ENCODE measurements around the gene ZNHIT1.

DNA sequence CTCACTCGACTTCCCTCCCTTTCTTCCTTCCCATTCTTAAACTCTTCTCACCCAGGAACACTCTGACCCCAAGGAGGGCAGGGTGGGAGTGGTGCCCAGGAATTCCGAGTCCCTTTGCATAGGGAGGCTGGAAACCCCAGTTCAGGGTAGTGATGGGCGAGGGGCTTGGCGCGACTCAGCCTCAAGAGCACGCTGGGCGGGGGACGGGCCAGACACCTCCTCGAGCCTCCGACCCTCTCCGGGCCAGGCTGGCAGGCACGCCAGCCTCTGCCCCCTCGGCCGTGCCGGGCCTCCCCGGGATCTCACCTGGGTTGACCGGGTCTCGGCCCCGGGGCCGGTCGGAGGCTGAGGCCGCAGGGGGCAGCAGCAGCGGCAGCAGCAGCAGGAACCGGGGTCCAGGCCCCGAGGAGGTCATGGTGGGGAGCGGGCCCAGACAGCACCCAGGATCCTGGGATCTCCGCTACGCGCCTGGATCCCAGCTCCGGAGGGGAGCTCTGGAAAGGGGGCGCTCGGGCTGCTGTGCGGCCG lies 1.0 kb upstream of the ZNHIT1 start:
- TF ChIP-seq, protein P1, sequence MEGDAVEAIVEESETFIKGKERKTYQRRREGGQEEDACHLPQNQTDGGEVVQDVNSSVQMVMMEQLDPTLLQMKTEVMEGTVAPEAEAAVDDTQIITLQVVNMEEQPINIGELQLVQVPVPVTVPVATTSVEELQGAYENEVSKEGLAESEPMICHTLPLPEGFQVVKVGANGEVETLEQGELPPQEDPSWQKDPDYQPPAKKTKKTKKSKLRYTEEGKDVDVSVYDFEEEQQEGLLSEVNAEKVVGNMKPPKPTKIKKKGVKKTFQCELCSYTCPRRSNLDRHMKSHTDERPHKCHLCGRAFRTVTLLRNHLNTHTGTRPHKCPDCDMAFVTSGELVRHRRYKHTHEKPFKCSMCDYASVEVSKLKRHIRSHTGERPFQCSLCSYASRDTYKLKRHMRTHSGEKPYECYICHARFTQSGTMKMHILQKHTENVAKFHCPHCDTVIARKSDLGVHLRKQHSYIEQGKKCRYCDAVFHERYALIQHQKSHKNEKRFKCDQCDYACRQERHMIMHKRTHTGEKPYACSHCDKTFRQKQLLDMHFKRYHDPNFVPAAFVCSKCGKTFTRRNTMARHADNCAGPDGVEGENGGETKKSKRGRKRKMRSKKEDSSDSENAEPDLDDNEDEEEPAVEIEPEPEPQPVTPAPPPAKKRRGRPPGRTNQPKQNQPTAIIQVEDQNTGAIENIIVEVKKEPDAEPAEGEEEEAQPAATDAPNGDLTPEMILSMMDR (IDR thresholded peaks at IDR 0.05): peak; percentile 37
- no peak for TF ChIP-seq TAF1 (IDR thresholded peaks at IDR 0.05; ENCODE audit: borderline replicate concordance, low read depth, low read length)
- no peak for TF ChIP-seq RXRA (IDR thresholded peaks at IDR 0.05; ENCODE audit: borderline replicate concordance, low read depth)
- TF ChIP-seq, protein P2, sequence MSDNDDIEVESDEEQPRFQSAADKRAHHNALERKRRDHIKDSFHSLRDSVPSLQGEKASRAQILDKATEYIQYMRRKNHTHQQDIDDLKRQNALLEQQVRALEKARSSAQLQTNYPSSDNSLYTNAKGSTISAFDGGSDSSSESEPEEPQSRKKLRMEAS (IDR thresholded peaks at IDR 0.05; ENCODE audit: low read depth): no peak
- TF ChIP-seq POLR2AphosphoS5 (IDR thresholded peaks at IDR 0.05; ENCODE audit: low read depth, low read length): no peak
- TF ChIP-seq GABPA (IDR thresholded peaks at IDR 0.05; ENCODE audit: low read depth): no peak
